ENCODE measurements around the gene PTPN11.

DNA sequence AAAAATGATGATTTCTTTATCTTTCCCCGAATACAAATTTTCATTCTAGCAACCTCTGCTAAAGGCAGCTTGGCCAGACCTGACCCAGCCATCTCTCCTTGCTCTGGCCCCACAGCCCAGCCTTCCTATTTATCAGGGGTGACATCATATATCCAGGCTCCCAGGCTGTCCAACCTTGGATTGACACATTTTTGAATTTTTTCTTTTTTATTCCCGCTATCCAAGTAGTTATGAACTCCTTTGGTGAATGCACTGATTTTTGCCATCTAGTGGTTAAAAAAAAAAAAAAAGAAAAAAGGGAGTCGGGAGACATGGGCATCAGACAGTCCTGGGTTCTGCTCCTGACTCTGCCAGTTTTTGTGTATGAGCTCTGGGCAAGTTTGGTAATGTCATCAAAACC, 120.5 kb downstream of the PTPN11 start:
- TF ChIP-seq POLR2A (IDR thresholded peaks at IDR 0.05; ENCODE audit: control extremely low read depth in 1 of 2, low read depth in 2 of 2, low read length in 2 of 2) (no peak), POU5F1 (IDR thresholded peaks at IDR 0.05; ENCODE audit: low read depth, low read length) (no peak), CBX8 (IDR thresholded peaks at IDR 0.05; ENCODE audit: borderline replicate concordance, low read depth, low read length) (no peak), PHF8 (conservative IDR thresholded peaks at IDR 0.05; ENCODE audit: low read depth, low read length) (no peak), POLR2AphosphoS5 (IDR thresholded peaks at IDR 0.05; ENCODE audit: low read depth, low read length) (no peak), MAX (IDR thresholded peaks at IDR 0.05) (no peak), CEBPB (IDR thresholded peaks at IDR 0.05; ENCODE audit: low read depth, low read length) (no peak), MAFK (IDR thresholded peaks at IDR 0.05; ENCODE audit: low read depth, low read length) (no peak), RAD21 (IDR thresholded peaks at IDR 0.05 in 1 of 2, conservative IDR thresholded peaks at IDR 0.05 in 1 of 2; ENCODE audit: low read depth in 2 of 2, low read length in 2 of 2) (no peak)
